HUES6 (cell line): Measurements from ENCODE around the gene CBL.

ENCODE experiments used
- H3K27ac ChIP-seq: 2 replicates; pipeline ENCODE4 v1.7.0; 2013; ENCODE audit warnings: low read depth, mild to moderate bottlenecking, low read length, inconsistent platforms
- H3K27me3 ChIP-seq: 2 replicates; pipeline ENCODE4 v1.6.1; 2013; ENCODE audit warnings: low read length; ENCODE audit not compliant: control insufficient read depth, insufficient read depth
- H3K36me3 ChIP-seq: 2 replicates; pipeline ENCODE4 v1.6.1; 2013; ENCODE audit warnings: low read length; ENCODE audit not compliant: control insufficient read depth, insufficient read depth
- H3K4me1 ChIP-seq: 2 replicates; pipeline ENCODE4 v1.6.1; 2013; ENCODE audit warnings: low read length; ENCODE audit not compliant: control insufficient read depth, insufficient read depth
- H3K4me3 ChIP-seq: 2 replicates; pipeline ENCODE4 v1.5.1; 2013; ENCODE audit warnings: low read depth, low read length
- H3K9ac ChIP-seq: one replicate; pipeline ENCODE4 v1.6.1; 2013; ENCODE audit warnings: mild to moderate bottlenecking, low read length
- H3K9me3 ChIP-seq: 2 replicates; pipeline ENCODE4 v1.6.1; 2013; ENCODE audit warnings: low read depth, low read length; ENCODE audit not compliant: control insufficient read depth, insufficient read depth

The CBL gene

GRCh38 chr11:119315131-119316015 lies 109.2 kb downstream of the CBL start:
- H3K9me3 ChIP-seq = no peaks in the 10 kb centered on the region
- H3K27me3 ChIP-seq = peaks cover 15% of the 10 kb centered on the region
- peaks cover 43% of the 10 kb centered on the region for H3K4me1 ChIP-seq
- H3K9ac ChIP-seq = peak overlapping the region; percentile 78
- H3K27ac ChIP-seq = no peak overlapping the region
- H3K36me3 ChIP-seq = peaks cover 41% of the 10 kb centered on the region
- peak overlapping the region; percentile 63 for H3K4me3 ChIP-seq

GRCh38 chr11:119316016-119316728 lies 110.0 kb downstream of the CBL start:
- Histone ChIP-seq H3K27ac (no peak overlapping the region; the same call in 1 of the 2 replicates), H3K4me1 (peaks cover 47% of the 10 kb centered on the region), H3K4me3 (peak overlapping the region; percentile 63), H3K9me3 (no peaks in the 10 kb centered on the region), H3K9ac (peak overlapping the region; percentile 78), H3K27me3 (peaks cover 15% of the 10 kb centered on the region), H3K36me3 (peaks cover 33% of the 10 kb centered on the region)

GRCh38 chr11:119316729-119317591 lies 110.8 kb downstream of the CBL start, which contains the start of gene MCAM:
TSS of gene MCAM (minus strand) at chr11:119317130. CDS start at chr11:119317101, 29 bp downstream.
- peaks cover 49% of the 10 kb centered on the region for H3K4me1 ChIP-seq
- H3K27ac ChIP-seq = peak within 1 kb of the TSS; percentile 63; the same call in 1 of the 2 replicates
- H3K9ac ChIP-seq = peak within 1 kb of the TSS; percentile 78
- H3K36me3 ChIP-seq = peaks cover 27% of the 10 kb centered on the region
- no peaks in the 10 kb centered on the region for H3K9me3 ChIP-seq
- H3K4me3 ChIP-seq = peak within 1 kb of the TSS; percentile 63
- peaks cover 15% of the 10 kb centered on the region for H3K27me3 ChIP-seq

- H3K27me3 ChIP-seq = peaks cover 15% of the 10 kb centered on the region
- peak overlapping the region; percentile 74 for H3K9ac ChIP-seq
- H3K4me1 ChIP-seq = peaks cover 52% of the 10 kb centered on the region
- no peaks in the 10 kb centered on the region for H3K9me3 ChIP-seq
- H3K27ac ChIP-seq = peak overlapping the region; percentile 63; the same call in 1 of the 2 replicates
- peak overlapping the region; percentile 42 for H3K4me3 ChIP-seq
- H3K36me3 ChIP-seq = peaks cover 19% of the 10 kb centered on the region
These were observed 111.6 kb downstream of the CBL start for GRCh38 chr11:119317592-119318239.

DNA sequence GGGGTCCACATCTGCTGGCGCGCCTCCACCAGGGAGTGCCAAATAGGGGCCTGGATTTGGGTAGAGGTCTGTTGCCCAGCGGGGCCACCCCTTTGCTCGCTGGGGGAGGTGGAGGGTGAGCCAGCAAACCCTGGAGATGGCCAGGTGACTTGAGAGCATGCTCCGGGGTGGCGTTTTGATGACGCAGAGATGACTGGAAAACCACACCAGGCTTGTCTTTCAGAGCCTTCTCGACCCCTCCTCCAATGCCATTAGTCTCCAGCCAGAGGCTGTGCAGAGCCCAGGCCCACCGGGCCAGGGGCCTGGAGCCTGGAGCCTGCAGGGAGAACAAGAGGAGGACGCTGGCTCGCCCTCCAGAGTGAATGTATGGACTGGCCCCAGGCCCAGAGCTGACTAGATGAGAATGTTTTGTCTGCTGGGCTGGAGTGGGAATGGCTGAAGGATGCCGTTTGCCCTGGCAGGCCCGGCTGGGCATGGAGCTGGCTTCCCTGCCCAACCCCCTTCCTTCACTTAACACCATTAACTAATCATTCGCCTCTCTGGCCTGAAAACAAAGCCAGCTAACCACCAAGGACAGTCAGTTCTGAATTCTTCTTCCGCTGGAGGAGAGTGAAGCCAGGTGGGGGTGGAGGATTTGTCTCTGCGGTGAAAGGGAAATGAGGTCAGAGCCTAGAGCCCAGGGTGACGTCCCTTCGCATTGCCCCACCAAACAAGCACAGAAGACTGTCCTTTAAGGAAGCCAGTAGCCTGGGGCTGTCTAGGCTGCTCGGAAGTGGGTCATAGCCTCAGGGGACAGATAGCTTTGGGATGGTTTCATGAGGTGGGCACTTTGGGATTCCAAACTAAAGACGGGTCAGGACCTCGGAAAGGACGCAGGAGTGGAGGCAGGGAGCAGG lies 112.3 kb downstream of the CBL start:
- Histone ChIP-seq H3K4me1 (peaks cover 52% of the 10 kb centered on the region), H3K4me3 (peak overlapping the region; percentile 42; the same call in 1 of the 2 replicates), H3K9ac (peak overlapping the region; percentile 74), H3K27me3 (peaks cover 15% of the 10 kb centered on the region), H3K36me3 (peaks cover 12% of the 10 kb centered on the region), H3K9me3 (no peaks in the 10 kb centered on the region), H3K27ac (peak overlapping the region; percentile 63; the same call in 1 of the 2 replicates)

DNA sequence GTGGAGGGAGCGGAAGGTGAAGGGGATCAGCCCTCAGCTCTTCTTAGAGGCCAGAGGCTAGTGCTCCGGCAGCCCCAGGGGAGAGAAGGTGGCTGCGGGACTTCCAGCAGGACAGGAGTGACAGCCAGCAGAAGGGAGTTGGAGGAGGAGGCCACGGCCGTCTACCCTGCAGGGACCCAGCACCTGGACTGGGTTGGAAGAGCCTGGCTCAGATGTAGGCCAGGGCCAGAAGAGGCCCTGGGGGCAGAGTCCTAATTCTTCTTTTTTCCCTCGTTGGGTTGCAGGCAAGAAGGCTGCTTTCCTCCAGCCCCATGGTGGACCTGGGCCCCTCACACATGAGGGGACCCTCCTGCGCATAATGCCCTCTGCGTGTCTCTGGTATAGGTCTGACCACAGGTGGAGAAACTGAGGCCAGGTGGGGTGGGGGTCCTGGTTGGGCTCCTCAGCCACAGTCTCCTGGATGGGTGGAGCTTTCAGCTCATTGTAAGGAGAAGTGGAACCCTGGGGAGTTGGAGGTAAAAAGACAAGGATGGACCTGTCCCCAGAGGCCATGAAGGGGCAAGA lies 113.1 kb downstream of the CBL start:
- Histone ChIP-seq H3K27ac (peak overlapping the region; percentile 72; the same call in 1 of the 2 replicates), H3K4me3 (peak overlapping the region; percentile 42; the same call in 1 of the 2 replicates), H3K9me3 (no peaks in the 10 kb centered on the region), H3K36me3 (peaks cover 5% of the 10 kb centered on the region), H3K9ac (peak overlapping the region; percentile 74), H3K27me3 (peaks cover 15% of the 10 kb centered on the region), H3K4me1 (peaks cover 58% of the 10 kb centered on the region)

- Histone ChIP-seq H3K27me3 (peaks cover 15% of the 10 kb centered on the region), H3K9ac (peak overlapping the region; percentile 74), H3K36me3 (no peaks in the 10 kb centered on the region; the same call in 1 of the 2 replicates), H3K4me3 (peak overlapping the region; percentile 42; the same call in 1 of the 2 replicates), H3K27ac (peak overlapping the region; percentile 72; the same call in 1 of the 2 replicates), H3K4me1 (peaks cover 58% of the 10 kb centered on the region), H3K9me3 (no peaks in the 10 kb centered on the region)
These were observed 113.6 kb downstream of the CBL start for GRCh38 chr11:119319700-119320239.

DNA sequence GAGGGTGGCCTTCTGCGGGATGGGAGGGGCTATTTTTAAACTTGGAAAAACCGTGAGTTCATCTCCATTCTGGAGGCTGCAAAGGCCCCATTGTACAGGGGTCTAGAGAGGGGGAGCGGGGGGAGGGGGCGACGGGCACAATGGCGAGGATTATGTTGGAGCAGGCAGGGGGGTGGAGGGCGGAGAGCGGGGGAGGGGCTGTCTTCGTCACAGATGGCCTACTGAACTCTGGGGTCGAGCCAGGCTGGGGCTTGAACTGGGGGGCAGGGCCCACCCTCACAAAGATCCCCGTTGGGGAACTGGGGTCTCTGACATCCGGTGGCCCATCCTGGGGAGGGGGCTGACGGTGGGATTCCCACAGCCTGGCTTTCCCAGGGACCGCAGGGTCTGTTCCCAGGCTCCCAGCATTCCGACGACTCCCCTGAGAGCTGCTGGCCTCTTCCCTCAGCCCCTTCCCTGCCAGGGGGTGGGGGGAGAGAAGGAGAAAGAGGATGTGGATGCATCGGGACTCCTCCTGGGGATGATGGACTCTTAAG lies 114.2 kb downstream of the CBL start:
- peak overlapping the region; percentile 78; the same call in 1 of the 2 replicates for H3K27ac ChIP-seq
- H3K36me3 ChIP-seq = no peaks in the 10 kb centered on the region
- peak overlapping the region; percentile 68 for H3K4me3 ChIP-seq
- H3K9me3 ChIP-seq = no peaks in the 10 kb centered on the region
- peaks cover 14% of the 10 kb centered on the region for H3K27me3 ChIP-seq
- peaks cover 53% of the 10 kb centered on the region for H3K4me1 ChIP-seq
- H3K9ac ChIP-seq = peak overlapping the region; percentile 82
